ENCODE data around the gene C1orf159. TPM values are rescaled to one million over a fixed set of nuclear protein-coding genes. Genes with fewer than 3 reads are reported as not detected.

The C1orf159 gene
- total and polyA plus RNA-seq, 2 of the 8 experiments (the other 6 are each of a cell fraction or from before 2014, with no cell fraction given) = 10.0 to 10.9 TPM

- no peak overlapping the region for H3K56ac ChIP-seq (replicated peaks; ENCODE audit: insufficient read length, low read depth, low read length)
- peaks cover 0 to 20% of the 10 kb centered on the region in 2 experiments; a peak in 2 of 4 replicates for H3K9me3 ChIP-seq (ENCODE audit: insufficient read depth in 2 of 2, low read depth in 1 of 2, low read length in 1 of 2)
- H3K4ac ChIP-seq (replicated peaks; ENCODE audit: insufficient read length, low read depth, low read length) = no peak overlapping the region
- H2BK20ac ChIP-seq (ENCODE audit: low read length) = no peak overlapping the region
- H4K5ac ChIP-seq (ENCODE audit: insufficient read length, low read depth, low read length) = no peak overlapping the region
- DNase-seq (ENCODE audit: low read depth in 1 of 2, low spot score in 2 of 2) = no peak
- no peaks in the 10 kb centered on the region for H3K79me2 ChIP-seq (ENCODE audit: control insufficient read depth in 1 of 2, insufficient read depth in 2 of 2, low read length in 2 of 2)
- H3K23me2 ChIP-seq (ENCODE audit: low read depth, low read length) = no peaks in the 10 kb centered on the region
- H3K79me1 ChIP-seq (ENCODE audit: low read depth, low read length) = no peaks in the 10 kb centered on the region
- peaks cover 0 to 3% of the 10 kb centered on the region in 2 experiments for H4K20me1 ChIP-seq (replicated peaks in 1 of 2; ENCODE audit: control insufficient read depth in 1 of 2, insufficient read depth in 2 of 2, low read length in 2 of 2)
- no peak overlapping the region for H2AK5ac ChIP-seq (ENCODE audit: low read depth, low read length)
- CTCF ChIA-PET (ENCODE audit: partially characterized antibody) = interaction anchor here (0.8 to 1.2 kb wide), 5 partner anchors 15 to 202 kb away, joined by 3 read pairs; partner anchors contain the start of gene RNF223
- H4K8ac ChIP-seq (ENCODE audit: extremely low read depth, insufficient read depth, low read length) = no peak overlapping the region
- H2BK12ac ChIP-seq (ENCODE audit: low read depth, low read length) = no peak overlapping the region
- H3K18ac ChIP-seq (ENCODE audit: extremely low read depth, low read length) = no peak overlapping the region
- no peak overlapping the region for H3K9ac ChIP-seq (replicated peaks in 1 of 4; ENCODE audit: extremely low read depth in 1 of 4, low read depth in 3 of 4, low read length in 3 of 4)
- no peak overlapping the region for H3K4me2 ChIP-seq (ENCODE audit: insufficient read depth in 1 of 2, low read depth in 2 of 2, low read length in 2 of 2)
- no peak overlapping the region for H2BK15ac ChIP-seq (ENCODE audit: low read length)
- no peak overlapping the region for H3K14ac ChIP-seq (ENCODE audit: insufficient read length)
- FAIRE-seq = no peak
- TF ChIP-seq EP300 (IDR thresholded peaks at IDR 0.05; ENCODE audit: borderline replicate concordance in 1 of 2, low read depth in 2 of 2, low read length in 2 of 2) = no peak
- no peak for TF ChIP-seq GABPA (IDR thresholded peaks at IDR 0.05; ENCODE audit: borderline replicate concordance, insufficient read depth, low read length)
- no peak for TF ChIP-seq RXRA (IDR thresholded peaks at IDR 0.05; ENCODE audit: insufficient read depth, low read depth, low read length)
- TF ChIP-seq RAD21 (IDR thresholded peaks at IDR 0.05 in 1 of 2, conservative IDR thresholded peaks at IDR 0.05 in 1 of 2; ENCODE audit: low read depth in 2 of 2, low read length in 2 of 2) = no peak
- no peak for TF ChIP-seq TAF7 (optimal IDR thresholded peaks at IDR 0.05; ENCODE audit: borderline replicate concordance, low read depth, low read length)
- no peak for TF ChIP-seq BCL11A (IDR thresholded peaks at IDR 0.05; ENCODE audit: low read depth in 2 of 2, low read length in 2 of 2)
- no peak for TF ChIP-seq NRF1 (IDR thresholded peaks at IDR 0.05; ENCODE audit: low read depth, low read length)
- no peak for TF ChIP-seq POLR2A (IDR thresholded peaks at IDR 0.05; ENCODE audit: control extremely low read depth in 1 of 2, low read depth in 2 of 2, low read length in 2 of 2)
- 91% methylated on average over 22 of the region's 22 CpGs; no CpG with 5 or more reads in 1 of the 2 experiments for WGBS, 2 experiments (ENCODE audit: extremely low coverage in 1 of 2, insufficient coverage in 1 of 2, insufficient read length in 1 of 2, insufficient replicate concordance in 2 of 2, low coverage in 1 of 2, low lambda C conversion rate in 2 of 2, missing lambda C conversion rate in 1 of 2)
- H2BK120ac ChIP-seq (replicated peaks; ENCODE audit: low read depth, low read length) = no peak overlapping the region
- no peaks in the 10 kb centered on the region for H3K4me1 ChIP-seq (replicated peaks in 1 of 4; ENCODE audit: control insufficient read depth in 3 of 4, insufficient read depth in 4 of 4, low read length in 3 of 4)
- H2BK5ac ChIP-seq (ENCODE audit: low read depth, low read length) = no peak overlapping the region
- H4K91ac ChIP-seq (replicated peaks; ENCODE audit: insufficient read length, low read length) = no peak overlapping the region
- no peak overlapping the region for H2AFZ ChIP-seq (ENCODE audit: low read length)
- H3K27me3 ChIP-seq (replicated peaks in 1 of 4; ENCODE audit: control insufficient read depth in 3 of 4, extremely low read depth in 1 of 4, insufficient read depth in 3 of 4, low read length in 3 of 4) = peaks cover 0 to 2% (median 0%) of the 10 kb centered on the region in 4 experiments; a peak in 1 of 7 replicates
- no peak overlapping the region for H3K27ac ChIP-seq (ENCODE audit: low read depth, low read length)
- no peak overlapping the region for H3K23ac ChIP-seq (ENCODE audit: insufficient read length)
- H3K4me3 ChIP-seq (ENCODE audit: extremely low read depth in 1 of 4, insufficient read depth in 2 of 4, low read depth in 3 of 4, low read length in 4 of 4) = no peak overlapping the region
- POLR2A ChIA-PET (ENCODE audit: partially characterized antibody) = interaction anchor here (1.3 kb wide), 1 partner anchor 14 kb away, joined by 3 read pairs; no protein-coding TSS in a partner anchor
- no peaks in the 10 kb centered on the region for H3K36me3 ChIP-seq (ENCODE audit: control insufficient read depth in 2 of 4, insufficient read depth in 4 of 4, low read length in 3 of 4)
These were observed 26.0 kb downstream of the C1orf159 start for GRCh38 chr1:1089731-1090423.

Data from H1 (cell line).